Glomerular endothelial cell (primary cell): ENCODE measurements around the gene NAP1L1. TPM values are rescaled to one million over a fixed set of nuclear protein-coding genes. Genes with fewer than 3 reads are reported as not detected.

Source experiments
- DNase-seq: peaks from one replicate; pipeline ENCODE4 v3.0.0-alpha.2; 2011; ENCODE audit warnings: low read depth, low spot score; ENCODE audit errors: extremely low read depth
- total RNA-seq: library from RNA; depleted of rRNA; stranded (reverse); fragments of >200 nt; gene quantifications from 2 replicates; pipeline ENCODE4 v1.2.3, GENCODE V29; 2015

The NAP1L1 gene
- total RNA-seq, 1 donor from 2014 or later, result 316 TPM

GRCh38 chr12:76041406-76041805, 43.1 kb downstream of the NAP1L1 start:
- DNase-seq, result no peak

DNA sequence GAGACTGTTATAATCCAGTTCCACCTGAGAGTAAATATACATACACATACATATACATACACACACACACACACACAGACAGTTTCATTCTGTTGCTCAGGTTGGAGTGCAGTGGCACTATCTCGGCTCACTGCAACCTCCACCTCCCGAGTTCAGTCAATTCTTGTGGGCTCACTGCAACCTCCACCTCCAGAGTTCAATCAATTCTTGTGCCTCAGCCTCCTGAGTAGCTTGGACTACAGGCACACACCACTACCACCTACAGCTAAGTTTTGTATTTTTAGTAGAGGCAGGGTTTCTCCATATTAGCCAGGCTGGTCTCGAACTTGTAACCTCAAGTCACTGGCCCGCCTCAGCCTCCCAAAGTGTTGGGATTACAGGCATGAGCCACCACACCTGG, 44.0 kb downstream of the NAP1L1 start:
- DNase-seq, result no peak

GRCh38 chr12:76038176-76038575, 46.3 kb downstream of the NAP1L1 start:
- no peak for DNase-seq

GRCh38 chr12:76037130-76038103, 47.1 kb downstream of the NAP1L1 start:
- DNase-seq, result no peak

GRCh38 chr12:76035045-76035444, 49.4 kb downstream of the NAP1L1 start:
- DNase-seq, result no peak

GRCh38 chr12:76033081-76034011, 51.1 kb downstream of the NAP1L1 start:
- no peak for DNase-seq

DNA sequence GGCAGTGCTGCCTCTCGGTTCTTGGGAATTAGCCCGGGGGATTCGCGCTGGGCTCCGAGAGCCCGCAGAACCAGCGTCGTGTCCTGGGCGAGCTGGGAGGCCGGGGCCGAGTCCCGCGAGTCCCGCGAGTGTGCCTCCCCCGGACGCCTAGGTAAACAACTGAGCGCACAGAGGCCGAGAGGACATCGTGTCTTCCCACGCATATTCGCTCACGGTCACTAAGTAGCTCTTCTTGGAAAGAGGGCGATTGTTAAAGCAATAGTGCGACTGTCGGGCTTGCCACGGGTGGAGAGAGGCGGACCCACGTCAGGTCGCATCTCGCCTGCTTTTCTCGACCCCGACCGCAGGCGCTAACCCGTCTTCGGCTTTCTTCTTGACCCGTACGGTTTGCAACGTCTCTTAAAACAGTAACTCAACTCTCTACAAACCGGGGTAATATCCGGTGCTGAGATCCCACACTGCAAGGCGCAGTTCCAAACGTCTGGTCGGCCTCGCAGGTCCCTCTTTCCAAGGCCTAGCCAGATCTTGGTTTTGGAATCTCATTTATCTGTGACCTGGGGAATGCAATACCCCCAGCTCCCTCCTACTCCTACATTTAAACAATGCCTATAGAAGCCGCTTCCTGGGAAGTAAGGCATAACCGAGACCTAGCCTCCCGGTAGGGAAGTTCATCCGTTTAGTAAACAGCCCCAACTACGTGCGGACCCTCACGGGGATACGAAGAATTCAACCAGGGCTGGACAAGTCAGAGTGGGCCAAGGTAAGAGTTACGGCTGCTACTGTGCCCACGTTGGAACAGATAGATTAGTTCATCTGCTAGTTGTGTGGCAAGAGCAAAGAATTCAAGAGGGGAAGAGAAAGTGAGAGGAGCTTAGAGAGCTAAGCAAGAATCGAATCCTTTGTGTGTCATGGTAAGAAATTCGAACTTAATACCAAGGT, 52.2 kb downstream of the NAP1L1 start:
- DNase-seq, result no peak

- no peak for DNase-seq
These were observed 53.0 kb downstream of the NAP1L1 start, which contains the start of gene PHLDA1 for GRCh38 chr12:76031414-76032042. Gene PHLDA1 (minus strand): TSS chr12:76031776.

GRCh38 chr12:76031081-76031413, 53.4 kb downstream of the NAP1L1 start:
- no peak for DNase-seq

DNA sequence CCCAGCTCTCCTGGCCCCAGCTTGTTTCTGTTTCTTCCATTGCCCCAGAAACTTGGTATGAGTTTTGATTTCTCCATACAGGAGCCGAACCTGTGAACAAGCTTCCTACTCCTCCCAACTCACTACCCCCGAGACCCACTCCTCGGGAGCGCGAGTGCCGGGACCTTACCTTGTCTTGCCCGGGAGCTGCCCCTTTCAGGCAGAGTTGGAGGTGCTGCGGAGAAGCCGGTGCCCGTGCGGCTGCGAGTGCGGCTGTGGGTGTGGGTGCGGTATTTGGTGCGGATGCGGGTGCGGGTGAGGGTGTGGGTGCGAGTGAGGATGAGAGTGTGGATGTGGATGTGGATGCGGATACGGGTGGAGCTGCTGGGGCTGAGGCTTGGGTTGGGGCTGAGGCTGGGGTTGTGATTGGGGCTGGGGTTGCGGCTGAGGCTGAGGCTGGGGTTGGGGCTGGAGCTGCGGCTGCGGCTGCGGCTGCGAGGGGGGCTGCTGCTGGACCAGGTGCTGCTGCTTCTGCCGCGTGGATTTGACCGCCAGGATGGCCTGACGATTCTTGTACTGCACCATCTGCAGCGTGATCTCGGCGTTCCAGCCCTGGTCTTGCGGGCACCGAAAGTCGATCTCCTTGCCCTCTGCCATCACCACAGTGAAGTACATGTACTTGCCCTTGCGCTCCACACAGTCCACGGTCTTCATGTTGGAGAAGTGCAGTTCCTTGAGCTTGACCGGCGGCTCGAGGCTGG, 54.0 kb downstream of the NAP1L1 start:
- DNase-seq, result no peak

- no peak for DNase-seq
These were observed 54.5 kb downstream of the NAP1L1 start for GRCh38 chr12:76029982-76030340.

DNA sequence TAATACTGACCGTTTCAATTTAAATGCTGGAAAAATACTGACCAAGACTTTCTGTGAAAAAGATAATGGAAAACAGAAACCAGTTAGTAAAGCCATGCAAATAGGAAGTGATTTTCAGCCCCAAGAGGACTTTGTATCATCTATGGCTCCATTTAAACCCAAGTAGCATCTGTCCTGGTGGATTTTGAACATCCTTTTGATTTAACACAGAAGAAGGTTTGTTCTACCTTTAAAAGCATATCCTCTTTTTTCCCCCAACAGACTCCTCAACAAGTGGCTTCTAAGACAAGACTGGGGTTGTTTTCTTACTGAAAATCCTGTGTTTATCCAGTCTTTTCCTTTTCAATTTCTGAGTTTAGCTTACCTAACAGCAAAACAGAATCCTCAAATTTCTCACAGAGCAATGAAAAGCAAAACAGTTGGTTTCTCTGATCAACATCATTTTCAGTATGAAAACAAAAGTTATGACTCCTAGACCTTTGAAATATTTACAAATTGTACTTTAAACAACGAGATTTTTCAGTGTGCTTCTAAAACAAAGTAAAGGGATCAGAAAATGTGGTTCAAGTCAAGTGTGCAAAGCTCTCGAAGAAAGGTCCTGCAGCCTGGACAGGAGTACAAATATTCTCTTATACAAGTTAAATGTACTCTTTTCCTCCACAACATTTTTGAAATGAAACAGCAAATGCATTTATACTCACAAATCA, 55.8 kb downstream of the NAP1L1 start:
- no peak for DNase-seq

DNA sequence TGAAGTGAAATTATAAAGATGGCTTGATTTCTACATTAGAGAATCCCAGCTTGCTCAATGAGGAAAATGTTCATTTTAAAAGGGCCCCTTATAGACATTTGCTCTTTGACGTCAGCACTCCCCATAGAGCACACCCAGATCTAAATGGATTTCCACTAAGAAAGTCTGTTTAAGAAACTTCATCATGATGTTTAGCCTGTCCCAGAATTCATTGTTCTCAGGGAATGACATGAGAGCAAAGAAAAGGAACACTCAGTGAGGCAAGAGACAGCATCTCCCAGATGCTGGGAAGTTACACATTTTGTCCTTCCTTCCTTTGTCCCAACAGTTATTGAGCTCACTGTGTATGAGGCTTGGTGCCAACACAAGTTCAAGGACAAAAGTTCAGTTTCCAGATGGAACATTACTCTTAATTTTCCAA, 57.8 kb downstream of the NAP1L1 start:
- DNase-seq, result no peak

DNA sequence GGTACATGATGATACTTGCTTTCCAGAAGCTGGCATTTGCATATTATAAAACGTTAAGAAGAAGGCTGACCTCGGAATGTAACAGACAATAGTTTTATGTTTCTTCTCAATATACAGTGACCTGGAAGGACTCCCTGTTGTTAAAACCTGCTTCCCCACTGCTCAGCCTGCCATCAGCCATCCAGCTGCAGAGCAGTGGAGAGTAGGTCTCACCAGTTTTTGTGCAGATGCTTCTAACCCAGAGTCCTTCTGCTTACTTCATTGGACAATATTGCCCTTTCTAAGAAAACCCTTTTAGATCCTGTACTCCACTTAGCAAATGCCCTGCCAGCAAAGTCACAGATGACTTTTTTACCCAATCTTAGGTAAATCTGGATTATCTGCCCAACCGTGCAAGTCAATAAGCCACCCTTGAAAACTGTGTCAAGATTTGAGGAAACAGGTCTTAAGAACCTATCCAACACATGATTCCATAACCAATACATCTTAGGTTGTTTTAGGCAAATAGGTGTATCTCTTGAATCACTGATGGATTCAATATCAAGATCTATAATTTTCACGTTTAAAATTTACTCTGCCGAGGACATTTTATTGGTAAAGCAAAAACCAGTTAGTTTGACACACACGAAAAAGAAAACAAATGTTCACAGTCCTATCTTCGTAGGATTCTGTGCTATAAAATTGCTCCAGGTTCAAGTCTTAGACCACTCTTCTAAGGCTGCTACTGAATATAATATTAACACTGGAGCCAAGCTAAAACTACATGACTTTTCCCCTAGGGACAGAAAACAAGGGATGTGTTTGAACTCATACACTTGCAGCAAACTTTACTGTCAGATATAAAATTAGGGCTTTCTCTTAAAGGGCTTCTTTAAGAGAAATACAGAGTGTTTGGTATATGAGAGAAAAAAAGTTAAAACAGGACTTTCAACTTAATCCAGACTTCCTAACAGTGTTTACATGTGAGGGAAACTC, 58.6 kb downstream of the NAP1L1 start:
- no peak for DNase-seq

- DNase-seq, result no peak
These were observed 59.4 kb downstream of the NAP1L1 start for GRCh38 chr12:76024942-76025600.

DNA sequence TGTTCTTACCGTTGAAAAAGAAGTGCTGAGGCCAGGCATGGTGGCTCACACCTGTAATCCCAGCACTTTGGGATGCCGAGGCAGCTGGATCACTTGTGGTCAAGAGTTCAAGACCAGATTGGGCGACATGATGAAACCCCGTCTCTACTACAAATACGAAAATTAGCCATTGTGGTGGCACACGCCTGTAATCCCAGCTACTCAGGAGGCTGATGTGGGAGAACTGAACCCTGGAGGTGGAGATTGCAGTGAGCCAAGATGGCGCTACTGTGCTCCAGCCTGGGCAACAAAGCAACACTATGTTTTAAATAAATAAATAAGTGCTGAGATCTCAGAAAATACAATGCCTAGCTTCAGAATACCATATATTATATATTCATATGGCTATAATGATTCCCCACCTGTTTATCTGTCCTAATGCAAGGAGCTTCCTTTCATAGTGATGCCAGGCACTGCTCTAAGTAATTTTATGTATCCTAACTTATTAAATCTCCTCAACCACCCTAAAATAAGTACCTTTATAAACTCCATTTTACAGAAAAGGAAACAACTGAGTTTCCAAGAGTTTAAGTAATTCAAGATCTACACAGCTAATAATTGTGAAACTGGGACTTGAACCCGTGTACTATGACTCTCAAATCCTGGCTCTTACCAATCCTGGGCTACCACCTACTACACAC, 60.2 kb downstream of the NAP1L1 start:
- no peak for DNase-seq
